Sigmoid colon (tissue), 4 donors: ENCODE results near the gene SENP3.

ENCODE experiments used
- EP300 ChIP-seq, 4 donors: sonication (generic); formaldehyde crosslinking; IDR thresholded peaks; one replicate each; pipeline ENCODE4 v1.6.1; 2017; ENCODE audit warnings: antibody characterized with exemption in 4 of 4
- POLR2A ChIP-seq, 2 donors: fragments of 450-650 bp; IDR thresholded peaks; one replicate each; pipeline ENCODE4 v1.6.1; 2016; ENCODE audit warnings: antibody characterized with exemption in 2 of 2, mild to moderate bottlenecking in 2 of 2, moderate library complexity in 2 of 2
- TF ChIP-seq, protein P1 (sequence below), 4 experiments: fragments of 450-650 bp in 3 of 4; fragments of 200-600 bp in 1 of 4; IDR thresholded peaks; one replicate each; pipeline ENCODE4 v1.5.1; 2016 to 2019; ENCODE audit warnings: antibody characterized with exemption in 4 of 4, mild to moderate bottlenecking in 3 of 4, moderate library complexity in 2 of 4

DNA sequence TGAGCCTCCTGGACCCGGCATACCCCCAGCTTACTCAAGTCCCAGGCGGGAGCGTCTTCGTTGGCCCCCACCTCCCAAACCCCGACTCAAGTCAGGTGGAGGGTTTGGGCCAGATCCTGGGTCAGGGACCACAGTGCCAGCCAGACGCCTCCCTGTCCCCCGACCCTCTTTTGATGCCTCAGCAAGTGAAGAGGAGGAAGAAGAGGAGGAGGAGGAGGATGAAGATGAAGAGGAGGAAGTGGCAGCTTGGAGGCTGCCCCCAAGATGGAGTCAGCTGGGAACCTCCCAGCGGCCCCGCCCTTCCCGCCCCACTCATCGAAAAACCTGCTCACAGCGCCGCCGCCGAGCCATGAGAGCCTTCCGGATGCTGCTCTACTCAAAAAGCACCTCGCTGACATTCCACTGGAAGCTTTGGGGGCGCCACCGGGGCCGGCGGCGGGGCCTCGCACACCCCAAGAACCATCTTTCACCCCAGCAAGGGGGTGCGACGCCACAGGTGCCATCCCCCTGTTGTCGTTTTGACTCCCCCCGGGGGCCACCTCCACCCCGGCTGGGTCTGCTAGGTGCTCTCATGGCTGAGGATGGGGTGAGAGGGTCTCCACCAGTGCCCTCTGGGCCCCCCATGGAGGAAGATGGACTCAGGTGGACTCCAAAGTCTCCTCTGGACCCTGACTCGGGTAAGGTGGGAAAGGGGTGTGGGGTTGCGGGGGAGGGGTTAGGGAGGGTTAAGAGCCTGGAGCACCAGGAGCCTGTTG is 1.6 kb downstream of the SENP3 start:
- TF ChIP-seq, protein P1, sequence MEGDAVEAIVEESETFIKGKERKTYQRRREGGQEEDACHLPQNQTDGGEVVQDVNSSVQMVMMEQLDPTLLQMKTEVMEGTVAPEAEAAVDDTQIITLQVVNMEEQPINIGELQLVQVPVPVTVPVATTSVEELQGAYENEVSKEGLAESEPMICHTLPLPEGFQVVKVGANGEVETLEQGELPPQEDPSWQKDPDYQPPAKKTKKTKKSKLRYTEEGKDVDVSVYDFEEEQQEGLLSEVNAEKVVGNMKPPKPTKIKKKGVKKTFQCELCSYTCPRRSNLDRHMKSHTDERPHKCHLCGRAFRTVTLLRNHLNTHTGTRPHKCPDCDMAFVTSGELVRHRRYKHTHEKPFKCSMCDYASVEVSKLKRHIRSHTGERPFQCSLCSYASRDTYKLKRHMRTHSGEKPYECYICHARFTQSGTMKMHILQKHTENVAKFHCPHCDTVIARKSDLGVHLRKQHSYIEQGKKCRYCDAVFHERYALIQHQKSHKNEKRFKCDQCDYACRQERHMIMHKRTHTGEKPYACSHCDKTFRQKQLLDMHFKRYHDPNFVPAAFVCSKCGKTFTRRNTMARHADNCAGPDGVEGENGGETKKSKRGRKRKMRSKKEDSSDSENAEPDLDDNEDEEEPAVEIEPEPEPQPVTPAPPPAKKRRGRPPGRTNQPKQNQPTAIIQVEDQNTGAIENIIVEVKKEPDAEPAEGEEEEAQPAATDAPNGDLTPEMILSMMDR (IDR thresholded peaks at IDR 0.05) = no peak
- TF ChIP-seq POLR2A (IDR thresholded peaks at IDR 0.05) = no peak
- TF ChIP-seq EP300 (IDR thresholded peaks at IDR 0.05) = no peak
